CD14-positive monocyte (primary cell): ENCODE measurements around the gene DUOX2. TPM values are rescaled to one million over a fixed set of nuclear protein-coding genes. Genes with fewer than 3 reads are reported as not detected.

Source experiments
- DNase-seq, 3 donors: peaks; one replicate each; pipeline ENCODE4 v3.0.0-alpha.2; 2011 to 2022
- H2AFZ ChIP-seq: 2 replicates; pipeline ENCODE4 v1.6.0; 2012; ENCODE audit warnings: mild to moderate bottlenecking, low read depth, low read length, inconsistent platforms; ENCODE audit not compliant: insufficient read depth, poor library complexity, severe bottlenecking
- H3K27ac ChIP-seq, 2 donors: 1 replicate in 1 of 2; 2 replicates in 1 of 2; pipeline ENCODE4 v1.5.1; 2012 to 2013; ENCODE audit warnings: low read length in 2 of 2, control low read depth in 1 of 2, inconsistent platforms in 1 of 2, low read depth in 1 of 2, mild to moderate bottlenecking in 1 of 2
- H3K27me3 ChIP-seq, 2 donors: one replicate each; pipeline versions ENCODE4 v1.6.0 to v1.6.1; 2011 to 2013; ENCODE audit warnings: low read length in 2 of 2; ENCODE audit not compliant: control insufficient read depth in 2 of 2, insufficient read depth in 2 of 2
- H3K36me3 ChIP-seq, 2 donors: replicated peaks in 1 of 2; 1 replicate in 1 of 2; 2 replicates in 1 of 2; pipeline versions ENCODE4 v1.5.1 to v1.6.1; 2012 to 2013; ENCODE audit warnings: low read length in 2 of 2, control low read depth in 1 of 2, inconsistent platforms in 1 of 2, mild to moderate bottlenecking in 1 of 2; ENCODE audit not compliant: insufficient read depth in 2 of 2, control insufficient read depth in 1 of 2
- H3K4me1 ChIP-seq, 2 donors: 1 replicate in 1 of 2; 2 replicates in 1 of 2; pipeline versions ENCODE4 v1.5.1 to v1.6.1; 2012 to 2013; ENCODE audit warnings: low read length in 2 of 2, control low read depth in 1 of 2, inconsistent platforms in 1 of 2, mild to moderate bottlenecking in 1 of 2, moderate library complexity in 1 of 2; ENCODE audit not compliant: insufficient read depth in 2 of 2, control insufficient read depth in 1 of 2
- H3K4me2 ChIP-seq: replicated peaks from 2 replicates; pipeline ENCODE3; 2012; ENCODE audit warnings: low read length, moderate library complexity, mild to moderate bottlenecking; ENCODE audit not compliant: poor library complexity, severe bottlenecking; ENCODE audit errors: extremely low read depth
- H3K4me3 ChIP-seq, 3 experiments: fragments of 200-600 bp in 1 of 3; sonication (generic) in 1 of 3; replicated peaks in 1 of 3; 1 replicate in 2 of 3; 2 replicates in 1 of 3; pipeline ENCODE4 v1.5.1; 2011 to 2013; ENCODE audit warnings: low read length in 3 of 3, mild to moderate bottlenecking in 3 of 3, control low read depth in 2 of 3, low read depth in 2 of 3, inconsistent platforms in 1 of 3, moderate library complexity in 1 of 3
- H3K79me2 ChIP-seq: 2 replicates; pipeline ENCODE4 v1.6.0; 2012; ENCODE audit warnings: mild to moderate bottlenecking, control low read depth, inconsistent platforms, low read length, moderate library complexity; ENCODE audit not compliant: insufficient read depth
- H3K9ac ChIP-seq: 2 replicates; pipeline ENCODE4 v1.6.0; 2017; ENCODE audit warnings: low read length, mild to moderate bottlenecking; ENCODE audit not compliant: insufficient read depth, poor library complexity, severe bottlenecking
- H3K9me3 ChIP-seq, 2 donors: replicated peaks in 1 of 2; 1 replicate in 1 of 2; 2 replicates in 1 of 2; pipeline versions ENCODE4 v1.5.1 to v1.6.1; 2012 to 2013; ENCODE audit warnings: low read length in 2 of 2, control low read depth in 1 of 2; ENCODE audit not compliant: control insufficient read depth in 1 of 2, insufficient read depth in 1 of 2
- H4K20me1 ChIP-seq: 2 replicates; pipeline ENCODE4 v1.6.0; 2012; ENCODE audit warnings: mild to moderate bottlenecking, low read length, control low read depth, moderate library complexity; ENCODE audit not compliant: insufficient read depth
- H3K27ac Mint-ChIP-seq, 7 donors: one replicate each; pipeline ENCODE4 v1.8.0; 2020; ENCODE audit warnings: mild to moderate bottlenecking in 7 of 7, mixed read lengths in 7 of 7, moderate library complexity in 6 of 7, inconsistent platforms in 2 of 7
- H3K27me3 Mint-ChIP-seq, 3 donors: one replicate each; pipeline ENCODE4 v1.8.0; 2021 to 2022; ENCODE audit warnings: low read depth in 3 of 3, mild to moderate bottlenecking in 3 of 3, mixed read lengths in 3 of 3, moderate library complexity in 3 of 3, inconsistent platforms in 1 of 3
- H3K36me3 Mint-ChIP-seq, 2 donors: one replicate each; pipeline ENCODE4 v1.8.0; 2020; ENCODE audit warnings: mixed read lengths in 2 of 2, inconsistent platforms in 1 of 2, mild to moderate bottlenecking in 1 of 2
- H3K4me1 Mint-ChIP-seq: one replicate; pipeline ENCODE4 v1.8.0; 2020; ENCODE audit warnings: mild to moderate bottlenecking, mixed read lengths
- H3K4me3 Mint-ChIP-seq, 2 donors: one replicate each; pipeline ENCODE4 v1.8.0; 2020; ENCODE audit warnings: mild to moderate bottlenecking in 2 of 2, mixed read lengths in 2 of 2, moderate library complexity in 1 of 2
- H3K9me3 Mint-ChIP-seq, 7 donors: one replicate each; pipeline ENCODE4 v1.8.0; 2020 to 2022; ENCODE audit warnings: mixed read lengths in 7 of 7, mild to moderate bottlenecking in 6 of 7, moderate library complexity in 6 of 7, inconsistent platforms in 2 of 7
- CTCF ChIP-seq: fragments of 200-600 bp; IDR thresholded peaks from one replicate; pipeline ENCODE4 v1.8.0; 2022; ENCODE audit warnings: antibody characterized with exemption, mild to moderate bottlenecking
- WGBS: methylation state at CpG from one replicate; pipeline ENCODE4 v1.1.5; 2013; ENCODE audit warnings: missing lambda C conversion rate; ENCODE audit not compliant: insufficient coverage; 5-methylcytosine and 5-hydroxymethylcytosine counted together
- intact Hi-C, 2 donors: fragments of 100-400 bp; cut with micrococcal nuclease; formaldehyde crosslinking; loops; one replicate each; pipeline versions ENCODE4 v1.15.0 to v1.15.1; 2023
- polyA plus RNA-seq, 3 donors: library from polyadenylated mRNA; depleted of rRNA in 1 of 3; unstranded in 2 of 3; stranded (reverse) in 1 of 3; fragments of 300-500 nt in 2 of 3; fragments of >200 nt in 1 of 3; fragmentation: Illumina TruSeq in 2 of 3; gene quantifications; 1 replicate in 2 of 3; 2 replicates in 1 of 3; pipeline ENCODE4 v1.2.3, GENCODE V29; 2012 to 2021

The DUOX2 gene
- polyA plus RNA-seq, 3 donors: 0.01 TPM; not detected in 2

- H3K27me3 Mint-ChIP-seq: peaks cover 5 to 9% (median 9%) of the 10 kb centered on the region in 3 donors
- peak overlapping the region in 1 of 2 donors; percentile 33 for H3K4me3 Mint-ChIP-seq
- Histone ChIP-seq H3K36me3 (no peaks in the 10 kb centered on the region), H3K9ac (no peak overlapping the region), H3K4me2 (no peak overlapping the region), H3K27ac (no peak overlapping the region), H3K79me2 (no peaks in the 10 kb centered on the region), H3K27me3 (no peaks in the 10 kb centered on the region), H4K20me1 (no peaks in the 10 kb centered on the region), H3K4me3 (no peak overlapping the region), H2AFZ (no peak overlapping the region), H3K9me3 (no peaks in the 10 kb centered on the region), H3K4me1 (no peaks in the 10 kb centered on the region)
- no peaks in the 10 kb centered on the region for H3K4me1 Mint-ChIP-seq
- TF ChIP-seq CTCF: no peak
- WGBS: no CpG with 5 or more reads among the region's 7 CpGs
- H3K27ac Mint-ChIP-seq: no peak overlapping the region
- intact Hi-C loops: no loop called here
- DNase-seq: no peak
- no peaks in the 10 kb centered on the region for H3K36me3 Mint-ChIP-seq
- peaks cover 0 to 2% (median 0%) of the 10 kb centered on the region in 7 donors for H3K9me3 Mint-ChIP-seq
These were observed 12.9 kb downstream of the DUOX2 start for GRCh38 chr15:45100884-45101625.

GRCh38 chr15:45099549-45100165 is 14.3 kb downstream of the DUOX2 start:
- Histone ChIP-seq H2AFZ (no peak overlapping the region), H4K20me1 (no peaks in the 10 kb centered on the region), H3K36me3 (no peaks in the 10 kb centered on the region), H3K79me2 (no peaks in the 10 kb centered on the region), H3K4me2 (no peak overlapping the region), H3K9me3 (no peaks in the 10 kb centered on the region), H3K4me1 (no peaks in the 10 kb centered on the region), H3K9ac (no peak overlapping the region), H3K27me3 (no peaks in the 10 kb centered on the region), H3K4me3 (no peak overlapping the region), H3K27ac (no peak overlapping the region)
- H3K36me3 Mint-ChIP-seq: no peaks in the 10 kb centered on the region
- 85% methylated on average over 23 of the region's 23 CpGs for whole genome bisulfite sequencing
- intact Hi-C loops: no loop called here
- TF ChIP-seq CTCF: no peak
- peaks cover 0 to 2% (median 0%) of the 10 kb centered on the region in 7 donors for H3K9me3 Mint-ChIP-seq
- no peak overlapping the region for H3K27ac Mint-ChIP-seq
- no peak for DNase-seq
- H3K4me1 Mint-ChIP-seq: no peaks in the 10 kb centered on the region
- H3K4me3 Mint-ChIP-seq: no peak overlapping the region
- peaks cover 1 to 9% (median 8%) of the 10 kb centered on the region in 3 donors for H3K27me3 Mint-ChIP-seq
